ENCODE measurements around the gene HSD17B3. TPM values are rescaled to one million over a fixed set of nuclear protein-coding genes. Genes with fewer than 3 reads are reported as not detected.
"Not testable (repeated sequence)": the region's sequence is repeated elsewhere in the genome, so short reads cannot be mapped to it uniquely, and the experiment has no call there.

The HSD17B3 gene
- total and polyA plus RNA-seq, 11 donors, result 0.33 to 2.6 (median 1.0) TPM; not detected in 1

- peak overlapping the region in 8 of 12 donors; percentile 2 to 71 (median 32) for H3K27ac ChIP-seq
- DNase-seq (no peak), ATAC-seq (no peak)
- H3K36me3 ChIP-seq, result no peaks in the 10 kb centered on the region
- H3K9me3 ChIP-seq, result no peaks in the 10 kb centered on the region
- peaks cover 0 to 23% (median 12%) of the 10 kb centered on the region in 12 donors for H3K4me1 ChIP-seq
- H3K4me3 ChIP-seq, result no peak overlapping the region
- TF ChIP-seq POLR2A (IDR thresholded peaks at IDR 0.05), result no peak
- no peak for TF ChIP-seq CTCF (IDR thresholded peaks at IDR 0.05)
- intact Hi-C loops (cut with DNase I), result loop anchor here in 3 of 10 donors (5.0 to 10.0 kb wide), 3 partner anchors 75 to 428 kb away; no protein-coding TSS in a partner anchor
- 65 to 74% (median 67%) methylated on average over 5 of the region's 5 CpGs for WGBS, 4 donors
- H3K27me3 ChIP-seq, result no peaks in the 10 kb centered on the region
Measured at GRCh38 chr9:96236854-96237550, 65.0 kb downstream of the HSD17B3 start.

- Histone ChIP-seq H3K27ac (peak overlapping the region in 4 of 12 donors; percentile 24 to 71 (median 60)), H3K4me1 (peaks cover 0 to 23% (median 12%) of the 10 kb centered on the region in 12 donors)
- H3K4me3 ChIP-seq, H3K36me3 ChIP-seq, H3K9me3 ChIP-seq, DNase-seq, H3K27me3 ChIP-seq, ATAC-seq: not testable (repeated sequence)
- intact Hi-C loops (cut with DNase I), result loop anchor here in 3 of 10 donors (5.0 to 10.0 kb wide), 3 partner anchors 76 to 428 kb away; no protein-coding TSS in a partner anchor
- WGBS, 4 donors, result 80 to 85% (median 83%) methylated on average over 6 of the region's 6 CpGs
Measured at GRCh38 chr9:96236337-96236736, 65.6 kb downstream of the HSD17B3 start.

GRCh38 chr9:96232539-96233241 lies 69.3 kb downstream of the HSD17B3 start:
- WGBS, 4 donors, result 22 to 34% (median 24%) methylated on average over 14 of the region's 14 CpGs
- peak; percentile 57 to 76 (median 70) for DNase-seq
- TF ChIP-seq POLR2A (IDR thresholded peaks at IDR 0.05) (no peak), CTCF (IDR thresholded peaks at IDR 0.05) (peak; percentile 77 to 94 (median 88))

GRCh38 chr9:96232164-96232538 lies 69.8 kb downstream of the HSD17B3 start:
- H3K27me3 ChIP-seq, result no peaks in the 10 kb centered on the region
- H3K27ac ChIP-seq, result peak overlapping the region in 11 of 12 donors; percentile 33 to 73 (median 56)
- H3K4me3 ChIP-seq, result no peak overlapping the region
- TF ChIP-seq CTCF (IDR thresholded peaks at IDR 0.05) (no peak), POLR2A (IDR thresholded peaks at IDR 0.05) (no peak)
- intact Hi-C loops (cut with DNase I), result loop anchor here in 9 of 10 donors (2.0 to 10.0 kb wide), 4 partner anchors 85 to 435 kb away; no protein-coding TSS in a partner anchor
- H3K36me3 ChIP-seq, result no peaks in the 10 kb centered on the region
- DNase-seq (no peak), ATAC-seq (no peak)
- peaks cover 0 to 21% (median 12%) of the 10 kb centered on the region in 12 donors for H3K4me1 ChIP-seq
- WGBS, 4 donors, result 50 to 63% (median 54%) methylated on average over 11 of the region's 11 CpGs
- H3K9me3 ChIP-seq, result no peaks in the 10 kb centered on the region

More at GRCh38 chr9:96232539-96233241, 69.3 kb downstream of the HSD17B3 start:
- no peaks in the 10 kb centered on the region for H3K9me3 ChIP-seq
- peak overlapping the region in 1 of 12 donors; percentile 4 for H3K4me3 ChIP-seq
- H3K4me1 ChIP-seq, result peaks cover 0 to 23% (median 12%) of the 10 kb centered on the region in 12 donors
- H3K36me3 ChIP-seq, result no peaks in the 10 kb centered on the region
- no peaks in the 10 kb centered on the region for H3K27me3 ChIP-seq
- peak overlapping the region in 11 of 12 donors; percentile 33 to 73 (median 56) for H3K27ac ChIP-seq
- intact Hi-C loops (cut with DNase I), result loop anchor here in 9 of 10 donors (2.0 to 10.0 kb wide), 4 partner anchors 84 to 435 kb away; no protein-coding TSS in a partner anchor
- ATAC-seq, result peak; percentile 77 to 85 (median 84)

All from heart left ventricle (tissue), 16 donors.